GM18867 (cell line): ENCODE data around the gene MFSD11.
"Not testable (repeated sequence)": the region's sequence is repeated elsewhere in the genome, so short reads cannot be mapped to it uniquely, and the experiment has no call there.

ENCODE experiments used
- ATAC-seq: cut with Tn5 transposase; IDR thresholded peaks from one replicate; pipeline ENCODE4 v1.9.1; 2021; ENCODE audit warnings: mild to moderate bottlenecking, moderate library complexity; ENCODE audit not compliant: unreplicated experiment

MFSD11 gene

GRCh38 chr17:76726231-76726775, 11.6 kb upstream of the MFSD11 start, which contains the start of gene JMJD6:
Gene JMJD6, minus strand, starts transcription at chr17:76726606. Its CDS starts 131 bp downstream, at chr17:76726475.
- ATAC-seq, result peak; percentile 70

GRCh38 chr17:76726776-76727718, 10.9 kb upstream of the MFSD11 start, which contains the start of gene METTL23:
Gene METTL23, plus strand, starts transcription at chr17:76726839. Its CDS starts 2,872 bp downstream, at chr17:76729711.
- peak; percentile 47 for ATAC-seq

- ATAC-seq, result no peak
These were observed 10.0 kb upstream of the MFSD11 start for GRCh38 chr17:76727745-76728456.

GRCh38 chr17:76731800-76732733, 5.9 kb upstream of the MFSD11 start:
- ATAC-seq, result not testable (repeated sequence)

- no peak for ATAC-seq
These were observed 4.9 kb upstream of the MFSD11 start for GRCh38 chr17:76732734-76733617.

- ATAC-seq, result no peak
These were observed 4.3 kb upstream of the MFSD11 start for GRCh38 chr17:76733618-76733957.

GRCh38 chr17:76734080-76734840, 3.7 kb upstream of the MFSD11 start:
- ATAC-seq, result no peak

- no peak for ATAC-seq
These were observed 2.9 kb upstream of the MFSD11 start for GRCh38 chr17:76735006-76735405.

GRCh38 chr17:76735586-76736348, 2.2 kb upstream of the MFSD11 start:
- ATAC-seq, result no peak

- ATAC-seq, result peak; percentile 18
These were observed 1.4 kb upstream of the MFSD11 start for GRCh38 chr17:76736349-76737081.

GRCh38 chr17:76737082-76737675, 740 bp upstream of the MFSD11 start, which contains the start of gene SRSF2:
Gene SRSF2, minus strand, starts transcription at chr17:76737331. Its CDS starts 171 bp downstream, at chr17:76737160.
- peak; percentile 66 for ATAC-seq

- ATAC-seq, result no peak
These were observed 540 bp downstream of the MFSD11 start for GRCh38 chr17:76738468-76738850.

GRCh38 chr17:76739568-76740115, 1.7 kb downstream of the MFSD11 start:
- ATAC-seq, result not testable (repeated sequence)

- no peak for ATAC-seq
These were observed 2.6 kb downstream of the MFSD11 start for GRCh38 chr17:76740329-76741118.

- no peak for ATAC-seq
These were observed 5.0 kb downstream of the MFSD11 start for GRCh38 chr17:76742958-76743357.

GRCh38 chr17:76744747-76745146, 6.8 kb downstream of the MFSD11 start:
- no peak for ATAC-seq
